Pancreas (tissue), 10 donors: ENCODE data around the gene NDST1. TPM values are rescaled to one million over a fixed set of nuclear protein-coding genes. Genes with fewer than 3 reads are reported as not detected.

Experiments
- ATAC-seq, 4 donors: fragments of 200-7000 bp; cut with Tn5 transposase; one replicate each; pipeline versions ENCODE4 v1.8.0 to v1.9.1; 2020; ENCODE audit warnings: mild to moderate bottlenecking in 4 of 4, moderate library complexity in 4 of 4
- DNase-seq, 6 donors: peaks; one replicate each; pipeline ENCODE4 v3.0.0-alpha.2; 2020
- FAIRE-seq: peaks from 2 replicates; lab custom pipeline; 2012; peaks lifted over from hg19 to GRCh38; lab: Jason Lieb, UNC
- H3K27ac ChIP-seq, 4 donors: fragments of 200-600 bp; sonication (generic); 1 replicate in 3 of 4; 2 replicates in 1 of 4; pipeline versions ENCODE4 v1.5.0 to v1.8.0; 2020
- H3K27me3 ChIP-seq, 4 donors: fragments of 200-600 bp; one replicate each; pipeline ENCODE4 v1.8.0; 2021
- H3K36me3 ChIP-seq, 3 donors: fragments of 200-600 bp; sonication (generic) in 1 of 3; one replicate each; pipeline versions ENCODE4 v1.5.0 to v1.8.0; 2020 to 2021
- H3K4me1 ChIP-seq, 3 donors: fragments of 200-600 bp; one replicate each; pipeline ENCODE4 v1.8.0; 2021
- H3K4me3 ChIP-seq, 4 donors: fragments of 200-600 bp; sonication (generic) in 2 of 4; one replicate each; pipeline versions ENCODE4 v1.5.0 to v1.8.0; 2020 to 2021
- H3K9me3 ChIP-seq, 4 donors: fragments of 200-600 bp; one replicate each; pipeline ENCODE4 v1.8.0; 2021
- CTCF ChIP-seq, 4 donors: fragments of 200-600 bp; sonication (generic) in 3 of 4; IDR thresholded peaks; one replicate each; pipeline versions ENCODE4 v1.5.0 to v1.8.0; 2021; ENCODE audit warnings: antibody characterized with exemption in 4 of 4
- WGBS, 2 donors: extraction: QIAGEN DNeasy Blood & Tissue Kit; methylation state at CpG; one replicate each; pipeline ENCODE4 v1.1.7; 2013; 5-methylcytosine and 5-hydroxymethylcytosine counted together
- intact Hi-C, 3 donors: fragments of 100-400 bp; cut with DNase I; formaldehyde crosslinking; loops; one replicate each; pipeline versions ENCODE4 v1.11.1 to v1.14.2; 2022
- polyA plus RNA-seq, 2 donors: library from polyadenylated mRNA; stranded (reverse); fragments of 200-250 nt; gene quantifications; one replicate each; pipeline ENCODE4 v1.2.3, GENCODE V29; 2013
- total RNA-seq, 6 donors: library from RNA; stranded (reverse); fragmentation: NEBNext Ultra II Directional in 4 of 6; extraction: Animal tissue kit (Norgen Biotek cat#: 25700) in 4 of 6; gene quantifications; one replicate each; pipeline versions ENCODE4 v1.2.1 to v1.2.4, GENCODE V29; 2021 to 2023
- donor health status: healthy with polysubstance abuse.
- donor health status: DM: no; HTN: no; CAD: no; lungs with moderate emphysema.
- donor health status: DM: no; HTN: no; CAD: no.
- donor health status: control.
- donor health status: control.
- donor health status: Bipolar disorder and iron deficiency.
- donor health status: DM: yes; HTN: yes; CAD: no.
- donor health status: DM: no; HTN: no; CAD: no.
- donor health status: DM: no; HTN: no; CAD: no.
- donor health status: DM: yes; HTN: yes; CAD: no.

The NDST1 gene
- total and polyA plus RNA-seq, 8 donors = 9.9 to 57.2 (median 39.8) TPM

GRCh38 chr5:150512368-150512747 is 4.4 kb downstream of the NDST1 start:
- 10 to 11% methylated on average over 6 of the region's 6 CpGs for WGBS, 2 donors
- no peak for TF ChIP-seq CTCF (IDR thresholded peaks at IDR 0.05)
- H3K4me1 ChIP-seq = peaks cover 81 to 91% (median 81%) of the 10 kb centered on the region in 3 donors
- H3K4me3 ChIP-seq = no peak overlapping the region
- ATAC-seq = peak; percentile 10 to 53 (median 21)
- H3K9me3 ChIP-seq = no peaks in the 10 kb centered on the region
- no peaks in the 10 kb centered on the region for H3K27me3 ChIP-seq
- FAIRE-seq = no peak
- peak in 1 of 6 donors; percentile 5 for DNase-seq
- intact Hi-C loops = no loop called here
- H3K36me3 ChIP-seq = no peaks in the 10 kb centered on the region
- peak overlapping the region in 2 of 4 donors; percentile 78 to 81 for H3K27ac ChIP-seq

DNA sequence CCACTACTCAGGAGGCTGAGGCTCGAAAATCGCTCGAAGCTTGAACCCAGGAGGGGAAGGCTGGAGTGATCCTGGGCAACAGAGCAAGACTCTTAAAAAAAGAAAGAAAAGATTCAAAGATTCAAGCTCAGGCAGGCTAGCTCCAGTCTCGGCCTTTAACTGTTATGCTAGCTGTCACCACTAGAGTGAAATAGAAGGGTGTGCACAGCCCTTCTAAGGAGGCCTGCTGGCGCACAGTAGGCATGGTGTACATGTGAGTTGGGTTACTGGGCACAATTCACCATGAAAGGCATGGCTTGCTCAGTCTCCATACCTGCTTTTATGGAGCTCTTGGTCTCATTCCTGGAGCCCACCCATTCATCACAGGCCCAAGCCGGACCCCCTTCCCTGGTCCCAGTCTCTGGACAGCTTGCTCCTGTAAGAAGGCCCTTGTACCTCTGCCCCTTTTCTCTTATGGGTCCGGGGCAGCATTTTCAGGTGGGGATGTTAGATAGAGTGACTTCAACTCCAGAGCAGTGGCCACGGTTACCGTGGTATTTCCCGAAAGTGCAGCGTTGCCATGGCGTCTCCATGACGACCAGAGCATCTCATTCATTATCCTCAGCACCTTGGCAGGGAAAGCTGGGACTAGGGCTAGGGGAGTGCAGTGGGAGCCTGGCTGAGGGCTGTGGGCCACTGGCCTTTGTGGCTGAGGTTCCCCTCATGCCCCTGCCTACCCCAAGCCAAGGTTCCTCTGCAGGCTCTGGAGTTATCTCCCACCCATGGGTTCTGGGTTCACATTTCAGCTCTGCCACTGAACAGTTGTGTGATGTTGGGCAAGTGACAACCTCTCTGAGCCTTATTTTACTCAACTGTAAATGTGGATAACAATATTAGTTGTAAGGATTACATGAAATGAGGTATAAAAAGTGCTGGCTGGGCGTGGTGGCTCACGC is 5.7 kb downstream of the NDST1 start:
- TF ChIP-seq CTCF (IDR thresholded peaks at IDR 0.05) = no peak
- Histone ChIP-seq H3K4me3 (no peak overlapping the region), H3K4me1 (peaks cover 78 to 91% (median 84%) of the 10 kb centered on the region in 3 donors), H3K27ac (peak overlapping the region in 3 of 4 donors; percentile 26 to 81 (median 78)), H3K27me3 (no peaks in the 10 kb centered on the region), H3K36me3 (no peaks in the 10 kb centered on the region), H3K9me3 (no peaks in the 10 kb centered on the region)
- ATAC-seq (no peak), DNase-seq (no peak), FAIRE-seq (no peak)
- WGBS, 2 donors = 87 to 89% methylated on average over 15 of the region's 15 CpGs
- intact Hi-C loops = no loop called here

DNA sequence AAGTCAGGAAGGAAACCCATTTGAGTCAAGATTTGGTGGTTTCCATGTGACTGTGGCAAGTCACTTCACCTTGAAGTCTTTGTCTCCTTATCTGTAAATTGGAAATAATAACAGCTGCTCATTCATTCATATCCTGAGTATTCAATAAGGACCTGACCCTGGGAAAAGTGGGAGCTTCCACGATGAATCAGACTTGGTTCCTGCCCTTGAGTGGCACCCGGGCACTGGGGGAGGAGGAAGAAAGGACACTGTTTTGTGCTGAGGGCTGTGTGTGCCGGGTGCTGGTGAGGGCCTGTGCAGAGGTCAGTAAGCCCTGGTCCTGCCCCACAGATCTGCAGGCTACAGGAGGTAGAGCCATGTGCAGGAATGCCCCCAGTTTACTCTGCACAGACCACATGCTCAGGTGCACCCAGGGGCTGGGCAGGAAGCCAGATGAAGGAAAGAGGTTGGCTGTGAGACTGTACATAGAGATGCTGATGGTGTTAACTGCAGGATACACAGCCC is 6.8 kb downstream of the NDST1 start:
- TF ChIP-seq CTCF (IDR thresholded peaks at IDR 0.05) = no peak
- FAIRE-seq = no peak
- H3K27me3 ChIP-seq = no peaks in the 10 kb centered on the region
- H3K4me3 ChIP-seq = no peak overlapping the region
- peak overlapping the region in 2 of 4 donors; percentile 45 to 67 for H3K27ac ChIP-seq
- WGBS, 2 donors = 12 to 13% methylated on average over 3 of the region's 3 CpGs
- peak in 3 of 4 donors; percentile 21 to 24 (median 21) for ATAC-seq
- DNase-seq = peak in 4 of 6 donors; percentile 57 to 74 (median 66)
- peaks cover 74 to 88% (median 82%) of the 10 kb centered on the region in 3 donors for H3K4me1 ChIP-seq
- no peaks in the 10 kb centered on the region for H3K36me3 ChIP-seq
- no peaks in the 10 kb centered on the region for H3K9me3 ChIP-seq
- intact Hi-C loops = no loop called here

DNA sequence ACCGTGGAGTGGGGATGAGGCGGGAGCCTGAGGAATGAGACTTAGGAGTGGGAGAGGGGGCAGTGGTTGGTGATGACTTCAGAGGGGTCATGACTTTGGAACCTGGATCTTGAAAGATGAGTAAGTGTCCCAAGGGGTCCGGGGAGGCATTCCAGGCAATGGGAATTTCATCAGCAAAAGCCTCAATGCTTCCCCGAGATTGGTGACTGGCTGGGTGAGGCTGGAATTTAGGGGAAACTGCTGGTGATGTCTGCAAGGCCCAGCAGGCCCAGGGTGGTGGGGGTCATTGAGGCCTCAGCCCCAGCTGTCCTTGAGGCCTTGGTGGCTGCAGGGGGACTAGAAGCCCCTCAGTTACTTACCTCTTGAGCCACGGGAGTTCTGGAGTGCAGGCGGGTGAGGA is 7.5 kb downstream of the NDST1 start:
- TF ChIP-seq CTCF (IDR thresholded peaks at IDR 0.05) = no peak
- no peak overlapping the region for H3K4me3 ChIP-seq
- H3K27me3 ChIP-seq = no peaks in the 10 kb centered on the region
- 43 to 56% methylated on average over 6 of the region's 6 CpGs for WGBS, 2 donors
- no peaks in the 10 kb centered on the region for H3K36me3 ChIP-seq
- ATAC-seq (no peak), DNase-seq (no peak), FAIRE-seq (no peak)
- H3K4me1 ChIP-seq = peaks cover 68 to 88% (median 80%) of the 10 kb centered on the region in 3 donors
- intact Hi-C loops = no loop called here
- H3K9me3 ChIP-seq = no peaks in the 10 kb centered on the region
- peak overlapping the region in 2 of 4 donors; percentile 45 to 67 for H3K27ac ChIP-seq
